ENCODE measurements around the gene AK8. TPM values are rescaled to one million over a fixed set of nuclear protein-coding genes. Genes with fewer than 3 reads are reported as not detected.

AK8 gene
- total RNA-seq, 2 experiments from 2014 or later: 0.27 TPM; not detected in 1

DNA sequence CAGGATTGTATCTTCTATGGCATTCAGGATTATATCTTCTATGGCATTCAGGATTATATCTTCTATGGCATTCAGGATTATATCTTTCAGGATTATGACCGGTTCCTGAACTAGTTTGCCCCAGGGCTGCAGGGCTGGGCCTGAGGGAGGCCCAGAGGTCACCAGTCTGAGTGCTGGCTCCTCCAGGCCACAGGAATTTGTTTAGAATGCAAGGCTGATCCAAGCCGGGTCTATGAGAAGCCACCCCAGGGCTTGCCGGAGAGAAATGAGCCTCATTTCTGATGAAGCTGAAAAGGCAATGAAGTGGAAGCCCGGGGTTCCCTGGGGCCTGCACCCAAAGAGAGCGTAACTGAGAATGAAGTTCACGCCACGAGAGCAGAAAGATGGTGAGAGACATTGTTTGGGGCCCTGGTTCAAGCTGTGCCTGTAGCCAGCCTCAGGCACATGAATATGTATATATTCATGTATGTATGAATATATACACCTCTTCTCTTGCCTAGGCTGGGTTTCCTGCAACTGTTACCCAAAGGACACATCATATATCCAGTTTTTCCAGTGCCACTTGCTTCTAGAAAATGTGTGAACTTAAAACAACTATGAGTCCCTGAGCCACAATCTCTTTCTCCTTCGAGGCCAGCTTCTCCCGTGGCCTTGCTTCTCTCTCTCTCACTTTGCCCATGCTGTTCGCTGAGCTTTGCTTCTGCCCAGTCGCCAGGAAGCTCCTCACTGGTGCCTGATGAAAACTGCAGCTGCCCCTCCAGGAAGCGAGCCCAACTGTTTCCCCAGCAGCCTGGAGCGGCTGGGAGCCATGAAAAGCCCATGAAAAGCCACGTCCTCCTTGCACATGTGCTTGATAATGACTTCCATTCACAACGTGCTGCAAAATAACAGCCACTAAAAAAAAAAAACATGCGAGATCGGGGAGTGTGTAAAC is 145.5 kb downstream of the AK8 start:
- no peaks in the 10 kb centered on the region for H3K79me2 ChIP-seq (ENCODE audit: insufficient read depth, low read depth, low read length)
- no peaks in the 10 kb centered on the region for H4K20me1 ChIP-seq (ENCODE audit: insufficient read depth, low read length)
- BruUV-seq (replicated peaks): no TSS peak
- H3K9me2 ChIP-seq (ENCODE audit: insufficient read depth, low read length): no peaks in the 10 kb centered on the region
- intact Hi-C loops (cut with micrococcal nuclease; ENCODE audit: unreplicated experiment): no loop called here
- ChIA-PET POLR2A (no interaction called here), CTCF (ENCODE audit: unreplicated experiment) (no interaction called here)
- no peaks in the 10 kb centered on the region for H3K36me3 ChIP-seq (ENCODE audit: insufficient read depth, low read length)
- no peak overlapping the region for H3K27ac ChIP-seq (ENCODE audit: low read depth, low read length, poor library complexity, severe bottlenecking)
- H3K4me2 ChIP-seq (ENCODE audit: low read length): no peak overlapping the region
- no peak for DNase-seq (ENCODE audit: low spot score)
- no peak overlapping the region for H3K4me3 ChIP-seq (ENCODE audit: low read depth, low read length, poor library complexity, severe bottlenecking)
- no peak overlapping the region for H2AFZ ChIP-seq (ENCODE audit: low read length)
- TF ChIP-seq EZH2phosphoT487 (IDR thresholded peaks at IDR 0.05; ENCODE audit: borderline replicate concordance, low read depth, low read length): no peak
- TF ChIP-seq, protein P1, sequence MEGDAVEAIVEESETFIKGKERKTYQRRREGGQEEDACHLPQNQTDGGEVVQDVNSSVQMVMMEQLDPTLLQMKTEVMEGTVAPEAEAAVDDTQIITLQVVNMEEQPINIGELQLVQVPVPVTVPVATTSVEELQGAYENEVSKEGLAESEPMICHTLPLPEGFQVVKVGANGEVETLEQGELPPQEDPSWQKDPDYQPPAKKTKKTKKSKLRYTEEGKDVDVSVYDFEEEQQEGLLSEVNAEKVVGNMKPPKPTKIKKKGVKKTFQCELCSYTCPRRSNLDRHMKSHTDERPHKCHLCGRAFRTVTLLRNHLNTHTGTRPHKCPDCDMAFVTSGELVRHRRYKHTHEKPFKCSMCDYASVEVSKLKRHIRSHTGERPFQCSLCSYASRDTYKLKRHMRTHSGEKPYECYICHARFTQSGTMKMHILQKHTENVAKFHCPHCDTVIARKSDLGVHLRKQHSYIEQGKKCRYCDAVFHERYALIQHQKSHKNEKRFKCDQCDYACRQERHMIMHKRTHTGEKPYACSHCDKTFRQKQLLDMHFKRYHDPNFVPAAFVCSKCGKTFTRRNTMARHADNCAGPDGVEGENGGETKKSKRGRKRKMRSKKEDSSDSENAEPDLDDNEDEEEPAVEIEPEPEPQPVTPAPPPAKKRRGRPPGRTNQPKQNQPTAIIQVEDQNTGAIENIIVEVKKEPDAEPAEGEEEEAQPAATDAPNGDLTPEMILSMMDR (conservative IDR thresholded peaks at IDR 0.05; ENCODE audit: low read length): no peak
- no peaks in the 10 kb centered on the region for H3K4me1 ChIP-seq (ENCODE audit: insufficient read depth, low read length, poor library complexity, severe bottlenecking)
- H3K9me3 ChIP-seq (ENCODE audit: low read length): no peaks in the 10 kb centered on the region

DNA sequence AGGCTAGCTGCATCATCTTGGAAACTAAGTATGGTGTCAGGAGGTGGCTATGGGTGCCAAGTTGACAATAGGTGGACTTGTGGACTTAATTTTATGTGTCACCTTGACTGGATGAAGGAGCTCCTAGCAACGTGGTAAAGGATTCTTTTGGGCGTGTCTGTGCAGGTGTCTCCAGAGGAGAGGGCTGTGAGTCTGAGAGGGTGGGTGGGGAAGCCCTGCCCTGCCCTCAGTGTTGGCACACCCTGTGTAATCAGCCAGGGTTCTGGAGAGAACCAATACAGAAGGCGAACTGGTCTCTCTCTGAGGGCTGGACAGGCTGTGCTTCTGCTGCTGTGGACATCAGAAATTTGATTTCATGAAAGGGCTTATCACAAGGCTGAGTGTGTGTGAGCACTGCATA is 146.9 kb downstream of the AK8 start:
- POLR2A ChIA-PET: no interaction called here
- Histone ChIP-seq H3K4me3 (ENCODE audit: low read depth, low read length, poor library complexity, severe bottlenecking) (no peak overlapping the region), H3K9me3 (ENCODE audit: low read length) (no peaks in the 10 kb centered on the region), H3K4me1 (ENCODE audit: insufficient read depth, low read length, poor library complexity, severe bottlenecking) (no peaks in the 10 kb centered on the region), H3K79me2 (ENCODE audit: insufficient read depth, low read depth, low read length) (no peaks in the 10 kb centered on the region), H2AFZ (ENCODE audit: low read length) (no peak overlapping the region), H3K9me2 (ENCODE audit: insufficient read depth, low read length) (no peaks in the 10 kb centered on the region), H3K36me3 (ENCODE audit: insufficient read depth, low read length) (no peaks in the 10 kb centered on the region), H3K27ac (ENCODE audit: low read depth, low read length, poor library complexity, severe bottlenecking) (no peak overlapping the region), H3K4me2 (ENCODE audit: low read length) (no peak overlapping the region), H4K20me1 (ENCODE audit: insufficient read depth, low read length) (no peaks in the 10 kb centered on the region)
- no peak for DNase-seq (ENCODE audit: low spot score)
- no TSS peak for BruUV-seq (replicated peaks)
- TF ChIP-seq, protein P1 (conservative IDR thresholded peaks at IDR 0.05; ENCODE audit: low read length): no peak
- TF ChIP-seq EZH2phosphoT487 (IDR thresholded peaks at IDR 0.05; ENCODE audit: borderline replicate concordance, low read depth, low read length): no peak
- CTCF ChIA-PET (ENCODE audit: unreplicated experiment): no interaction called here
- intact Hi-C loops (cut with micrococcal nuclease; ENCODE audit: unreplicated experiment): no loop called here

Measured in OCI-LY7 (cell line).